SK-N-SH (cell line): ENCODE data around the gene SRMS. TPM values are rescaled to one million over a fixed set of nuclear protein-coding genes. Genes with fewer than 3 reads are reported as not detected.

Experiments
- CTCF ChIA-PET: fragments of 300-600, 350-600 bp; formaldehyde crosslinking; extraction: SDS; loops from one replicate; lab custom pipeline; 2021; lab: Yijun Ruan, JAX
- POLR2A ChIA-PET: fragments of 350-600 bp; sonication (Branson Sonifier 250); formaldehyde crosslinking; extraction: SDS; loops from one replicate; lab custom pipeline; 2020; ENCODE audit warnings: antibody characterized with exemption, inconsistent platforms; lab: Yijun Ruan, JAX
- DNase-seq: peaks from one replicate; pipeline ENCODE4 v3.0.0; 2012
- H2AFZ ChIP-seq: fragments of 200-600 bp; sonication (generic); 2 replicates; pipeline ENCODE4 v1.8.1; 2016; ENCODE audit warnings: antibody characterized with exemption, mild to moderate bottlenecking, low read depth
- H3F3A ChIP-seq: fragments of 200-600 bp; sonication (generic); replicated peaks from 2 replicates; pipeline ENCODE3; 2016; ENCODE audit warnings: antibody characterized with exemption, mild to moderate bottlenecking; ENCODE audit not compliant: insufficient read depth
- H3K27ac ChIP-seq, 2 experiments: fragments of 200-500 bp in 1 of 2; fragments of 200-600 bp in 1 of 2; sonication (Bioruptor generic) in 1 of 2; sonication (generic), shearing (Covaris generic) in 1 of 2; 2 replicates each; pipeline versions ENCODE4 v1.5.1 to v1.6.1; 2014 to 2016; ENCODE audit warnings: low read depth in 2 of 2, inconsistent platforms in 1 of 2, low read length in 1 of 2, mild to moderate bottlenecking in 1 of 2, mixed read lengths in 1 of 2
- H3K27me3 ChIP-seq: fragments of 200-600 bp; sonication (generic), shearing (Covaris generic); 2 replicates; pipeline ENCODE4 v1.6.1; 2016; ENCODE audit warnings: mixed run types; ENCODE audit not compliant: insufficient read depth
- H3K36me3 ChIP-seq, 2 experiments: fragments of 200-500 bp in 1 of 2; fragments of 200-600 bp in 1 of 2; sonication (Bioruptor generic) in 1 of 2; sonication (generic) in 1 of 2; replicated peaks in 1 of 2; 2 replicates each; pipeline versions ENCODE3 to v1.5.1; 2014 to 2016; ENCODE audit warnings: low read length in 1 of 2, mild to moderate bottlenecking in 1 of 2; ENCODE audit not compliant: insufficient read depth in 2 of 2, control insufficient read depth in 1 of 2
- H3K4me1 ChIP-seq, 2 experiments: fragments of 200-500 bp in 1 of 2; fragments of 200-600 bp in 1 of 2; sonication (Bioruptor generic) in 1 of 2; sonication (generic), shearing (Covaris generic) in 1 of 2; 2 replicates each; pipeline versions ENCODE4 v1.5.1 to v1.6.1; 2014 to 2016; ENCODE audit warnings: low read depth in 1 of 2, low read length in 1 of 2, mixed run types in 1 of 2; ENCODE audit not compliant: insufficient read depth in 2 of 2, control insufficient read depth in 1 of 2
- H3K4me2 ChIP-seq: fragments of 200-600 bp; sonication (generic), shearing (Covaris generic); 2 replicates; pipeline ENCODE4 v1.6.1; 2017; ENCODE audit warnings: mixed run types
- H3K4me3 ChIP-seq, 2 experiments: fragments of 200-500 bp in 1 of 2; fragments of 200-600 bp in 1 of 2; sonication (Bioruptor generic) in 1 of 2; sonication (generic), shearing (Covaris generic) in 1 of 2; 2 replicates each; pipeline versions ENCODE4 v1.5.1 to v1.8.1; 2014 to 2016; ENCODE audit warnings: low read depth in 2 of 2, inconsistent platforms in 1 of 2, low read length in 1 of 2, mild to moderate bottlenecking in 1 of 2, mixed read lengths in 1 of 2, moderate library complexity in 1 of 2
- H3K79me2 ChIP-seq: fragments of 200-600 bp; sonication (generic); 2 replicates; pipeline ENCODE4 v1.8.1; 2017; ENCODE audit warnings: mild to moderate bottlenecking; ENCODE audit not compliant: insufficient read depth
- H3K9ac ChIP-seq: fragments of 200-600 bp; sonication (generic); 2 replicates; pipeline ENCODE4 v1.6.1; 2017; ENCODE audit warnings: mixed run types
- H3K9me2 ChIP-seq: fragments of 200-600 bp; sonication (generic); 2 replicates; pipeline ENCODE4 v1.6.1; 2017; ENCODE audit warnings: mixed run types
- H3K9me3 ChIP-seq: fragments of 200-600 bp; sonication (generic); 2 replicates; pipeline ENCODE4 v1.6.1; 2017; ENCODE audit warnings: mixed run types, mild to moderate bottlenecking, moderate library complexity
- H4K20me1 ChIP-seq: fragments of 200-600 bp; sonication (generic); 2 replicates; pipeline ENCODE4 v1.6.1; 2017; ENCODE audit warnings: mild to moderate bottlenecking, mixed run types; ENCODE audit not compliant: insufficient read depth
- CHD2 ChIP-seq: fragments of 150-350 bp; IDR thresholded peaks from 2 replicates; pipeline ENCODE4 v1.6.1; 2018; ENCODE audit warnings: low read length; ENCODE audit not compliant: partially characterized antibody
- CTCF ChIP-seq: fragments of 200-600 bp; sonication (generic); IDR thresholded peaks from 2 replicates; pipeline ENCODE4 v1.6.1; 2017; ENCODE audit warnings: antibody characterized with exemption, mild to moderate bottlenecking, moderate library complexity
- ELF1 ChIP-seq: IDR thresholded peaks from 2 replicates; pipeline ENCODE4 v1.4.0; 2012
- EZH2phosphoT487 ChIP-seq: fragments of 200-600 bp; sonication (generic); IDR thresholded peaks from 2 replicates; pipeline ENCODE4 v1.6.1; 2017; ENCODE audit warnings: low read depth, mixed run types, mild to moderate bottlenecking, antibody characterized with exemption, moderate library complexity, borderline replicate concordance
- FOXM1 ChIP-seq: IDR thresholded peaks from 2 replicates; pipeline ENCODE4 v1.4.0; 2012; ENCODE audit warnings: low read depth, mild to moderate bottlenecking
- GATA2 ChIP-seq: sonication (generic); formaldehyde crosslinking; IDR thresholded peaks from 2 replicates; pipeline ENCODE4 v1.5.0; 2020; ENCODE audit warnings: mild to moderate bottlenecking, missing genetic modification reagents
- IRF3 ChIP-seq: fragments of 150-350 bp; IDR thresholded peaks from 2 replicates; pipeline ENCODE4 v1.6.1; 2016; ENCODE audit warnings: mild to moderate bottlenecking, low read depth, low read length
- JUND ChIP-seq: IDR thresholded peaks from 2 replicates; pipeline ENCODE4 v1.4.0; 2012
- MEF2A ChIP-seq: IDR thresholded peaks from 2 replicates; pipeline ENCODE4 v1.4.0; 2012; ENCODE audit warnings: low read depth, borderline replicate concordance
- MXI1 ChIP-seq: IDR thresholded peaks from 2 replicates; pipeline ENCODE4 v1.6.1; 2012; ENCODE audit warnings: mild to moderate bottlenecking, low read depth, low read length, improper control_type of control experiment
- NFIC ChIP-seq: IDR thresholded peaks from 2 replicates; pipeline ENCODE4 v1.4.0; 2012; ENCODE audit warnings: borderline replicate concordance
- RAD21 ChIP-seq: IDR thresholded peaks from 2 replicates; pipeline ENCODE4 v1.6.1; 2012; ENCODE audit warnings: mild to moderate bottlenecking, low read length
- RCOR1 ChIP-seq: fragments of 150-350 bp; IDR thresholded peaks from 2 replicates; pipeline ENCODE4 v1.6.1; 2017; ENCODE audit warnings: antibody characterized with exemption, low read length
- RFX5 ChIP-seq: IDR thresholded peaks from 2 replicates; pipeline ENCODE4 v1.6.1; 2012; ENCODE audit warnings: mild to moderate bottlenecking, improper control_type of control experiment, low read length
- SIN3A ChIP-seq: IDR thresholded peaks from 2 replicates; pipeline ENCODE4 v1.6.1; 2012; ENCODE audit warnings: low read depth, mild to moderate bottlenecking, low read length, moderate library complexity, borderline replicate concordance
- TCF12 ChIP-seq: IDR thresholded peaks from 2 replicates; pipeline ENCODE4 v1.4.0; 2012
- TEAD4 ChIP-seq: IDR thresholded peaks from 2 replicates; pipeline ENCODE4 v1.4.0; 2012; ENCODE audit warnings: mild to moderate bottlenecking, borderline replicate concordance; ENCODE audit not compliant: insufficient read depth
- USF2 ChIP-seq: fragments of 150-350 bp; IDR thresholded peaks from 2 replicates; pipeline ENCODE4 v1.6.1; 2017; ENCODE audit warnings: antibody characterized with exemption, low read length, low read depth, borderline replicate concordance
- ZBTB33 ChIP-seq: IDR thresholded peaks from 2 replicates; pipeline ENCODE4 v1.4.0; 2012; ENCODE audit warnings: low read depth, borderline replicate concordance
- WGBS: methylation state at CpG from one replicate; pipeline ENCODE4 v1.1.6; 2017; ENCODE audit warnings: low lambda C conversion rate; 5-methylcytosine and 5-hydroxymethylcytosine counted together
- polyA plus RNA-seq, 3 experiments: library from polyadenylated mRNA; depleted of rRNA; stranded (reverse); fragments of >200 nt; gene quantifications; 2 replicates each; pipeline ENCODE4 v1.2.3, GENCODE V29; 2012

The SRMS gene
- polyA plus RNA-seq, 1 of the 3 experiments (the other 2 are of a cell fraction), result not detected

- Histone ChIP-seq H3K27ac (no peak overlapping the region), H2AFZ (no peak overlapping the region)
- POLR2A ChIA-PET, result no interaction called here
- TF ChIP-seq TEAD4 (no peak), FOXM1 (no peak), MXI1 (no peak), JUND (no peak), EZH2phosphoT487 (no peak)
- TF ChIP-seq, all 33 proteins: peak for 0
- no peak overlapping the region for H3K4me2 ChIP-seq
- DNase-seq, result no peak
- no peaks in the 10 kb centered on the region for H3K4me1 ChIP-seq
- H3K9me3 ChIP-seq, result no peaks in the 10 kb centered on the region
- CTCF ChIA-PET, result interaction anchor here (0.8 to 3.6 kb wide), 2 partner anchors 29 to 70 kb away, joined by 3 to 12 read pairs; partner anchors contain the start of gene PTK6
- H3K79me2 ChIP-seq, result no peaks in the 10 kb centered on the region
- no peaks in the 10 kb centered on the region for H3F3A ChIP-seq
- H3K36me3 ChIP-seq, result peaks cover 0 to 27% of the 10 kb centered on the region in 2 experiments
- H3K27me3 ChIP-seq, result no peaks in the 10 kb centered on the region
- H3K9me2 ChIP-seq, result no peaks in the 10 kb centered on the region
- WGBS, result 92% methylated on average over 37 of the region's 46 CpGs
- H4K20me1 ChIP-seq, result no peaks in the 10 kb centered on the region
- H3K4me3 ChIP-seq, result no peak overlapping the region
- no peak overlapping the region for H3K9ac ChIP-seq
Observed at GRCh38 chr20:63566395-63567135, 19.0 kb upstream of the SRMS start.

- ChIA-PET CTCF (interaction anchor here (3.6 kb wide), 1 partner anchor 28 kb away, joined by 12 read pairs; the partner anchor contains the start of gene PTK6), POLR2A (no interaction called here)
- no peak for TF ChIP-seq IRF3
- TF ChIP-seq SIN3A, result no peak
- TF ChIP-seq JUND, result no peak
- TF ChIP-seq USF2, result no peak
- TF ChIP-seq EZH2phosphoT487, result no peak
- TF ChIP-seq RAD21, result no peak
- no peak for TF ChIP-seq RFX5
- no peak for TF ChIP-seq MEF2A
- no peak for TF ChIP-seq RCOR1
- no peak for TF ChIP-seq GATA2
- TF ChIP-seq NFIC, result no peak
- no peak for TF ChIP-seq CTCF
- no peak for TF ChIP-seq ELF1
- TF ChIP-seq TCF12, result no peak
- no peak for TF ChIP-seq CHD2
- no peak for TF ChIP-seq ZBTB33
- no peak overlapping the region for H2AFZ ChIP-seq
- H3K4me2 ChIP-seq, result no peak overlapping the region
- DNase-seq, result no peak
- no peaks in the 10 kb centered on the region for H3K27me3 ChIP-seq
- H3K27ac ChIP-seq, result no peak overlapping the region
- no peak overlapping the region for H3K9ac ChIP-seq
- no peaks in the 10 kb centered on the region for H3K4me1 ChIP-seq
- H3K79me2 ChIP-seq, result no peaks in the 10 kb centered on the region
- no peak overlapping the region for H3K4me3 ChIP-seq
- H4K20me1 ChIP-seq, result no peaks in the 10 kb centered on the region
- 96% methylated on average over 19 of the region's 43 CpGs for whole genome bisulfite sequencing
- H3F3A ChIP-seq, result no peaks in the 10 kb centered on the region
- no peaks in the 10 kb centered on the region for H3K9me3 ChIP-seq
- peaks cover 0 to 32% of the 10 kb centered on the region in 2 experiments for H3K36me3 ChIP-seq
- no peaks in the 10 kb centered on the region for H3K9me2 ChIP-seq
Observed at GRCh38 chr20:63565699-63566335, 18.3 kb upstream of the SRMS start.
